Testis (tissue), 3 donors: Measurements from ENCODE around the gene SPINDOC. TPM values are rescaled to one million over a fixed set of nuclear protein-coding genes. Genes with fewer than 3 reads are reported as not detected.

Experiments
- DNase-seq: peaks from one replicate; pipeline ENCODE4 v3.0.0-alpha.2; 2019
- H3K27ac ChIP-seq, 2 donors: fragments of 200-600 bp; sonication (generic); one replicate each; pipeline ENCODE4 v1.5.1; 2019
- H3K27me3 ChIP-seq: fragments of 200-600 bp; sonication (generic); one replicate; pipeline ENCODE4 v1.5.1; 2019
- H3K36me3 ChIP-seq: fragments of 200-600 bp; sonication (generic); one replicate; pipeline ENCODE4 v1.5.1; 2017; ENCODE audit warnings: low read depth; ENCODE audit errors: missing control alignments
- H3K4me1 ChIP-seq: fragments of 200-600 bp; sonication (generic); one replicate; pipeline ENCODE4 v1.5.1; 2019
- H3K4me3 ChIP-seq, 2 donors: fragments of 200-600 bp; sonication (generic); one replicate each; pipeline ENCODE4 v1.5.1; 2017 to 2019
- H3K9me3 ChIP-seq: fragments of 200-600 bp; sonication (generic); one replicate; pipeline ENCODE4 v1.5.1; 2017
- POLR2A ChIP-seq: fragments of 450-650 bp; IDR thresholded peaks from one replicate; pipeline ENCODE4 v1.6.1; 2017; ENCODE audit warnings: antibody characterized with exemption, mild to moderate bottlenecking, moderate library complexity
- whole genome bisulfite sequencing, 2 donors: methylation state at CpG; one replicate each; pipeline ENCODE4 v1.1.5; 2018; 5-methylcytosine and 5-hydroxymethylcytosine counted together
- intact Hi-C: fragments of 100-400 bp; cut with DNase I; formaldehyde crosslinking; loops from one replicate; pipeline ENCODE4 v1.15.1; 2023; ENCODE audit warnings: low total_unique reads
- polyA plus RNA-seq: library from polyadenylated mRNA; stranded (reverse); fragments of 350-450 nt; fragmentation: Illumina TruSeq; extraction: RNeasy Lipid Tissue Mini Kit (QIAGEN cat#74804); gene quantifications from one replicate; pipeline ENCODE4 v1.2.3, GENCODE V29; 2014; ENCODE audit warnings: low read depth, low replicate concordance; ENCODE audit not compliant: insufficient read depth
- total RNA-seq, 2 donors: library from RNA; depleted of rRNA; stranded (reverse); fragments of >200 nt; gene quantifications; one replicate each; pipeline ENCODE4 v1.2.3, GENCODE V29; 2016
- TF ChIP-seq, protein P1 (sequence below), 3 experiments: fragments of 450-650 bp in 2 of 3; fragments of 200-600 bp in 1 of 3; sonication (generic) in 1 of 3; IDR thresholded peaks; one replicate each; pipeline ENCODE4 v1.5.1; 2016 to 2019; ENCODE audit warnings: antibody characterized with exemption in 3 of 3, mild to moderate bottlenecking in 2 of 3, moderate library complexity in 1 of 3

SPINDOC gene
- total and polyA plus RNA-seq, 3 donors from 2014 or later, result 38.6 to 71.6 (median 45.1) TPM

DNA sequence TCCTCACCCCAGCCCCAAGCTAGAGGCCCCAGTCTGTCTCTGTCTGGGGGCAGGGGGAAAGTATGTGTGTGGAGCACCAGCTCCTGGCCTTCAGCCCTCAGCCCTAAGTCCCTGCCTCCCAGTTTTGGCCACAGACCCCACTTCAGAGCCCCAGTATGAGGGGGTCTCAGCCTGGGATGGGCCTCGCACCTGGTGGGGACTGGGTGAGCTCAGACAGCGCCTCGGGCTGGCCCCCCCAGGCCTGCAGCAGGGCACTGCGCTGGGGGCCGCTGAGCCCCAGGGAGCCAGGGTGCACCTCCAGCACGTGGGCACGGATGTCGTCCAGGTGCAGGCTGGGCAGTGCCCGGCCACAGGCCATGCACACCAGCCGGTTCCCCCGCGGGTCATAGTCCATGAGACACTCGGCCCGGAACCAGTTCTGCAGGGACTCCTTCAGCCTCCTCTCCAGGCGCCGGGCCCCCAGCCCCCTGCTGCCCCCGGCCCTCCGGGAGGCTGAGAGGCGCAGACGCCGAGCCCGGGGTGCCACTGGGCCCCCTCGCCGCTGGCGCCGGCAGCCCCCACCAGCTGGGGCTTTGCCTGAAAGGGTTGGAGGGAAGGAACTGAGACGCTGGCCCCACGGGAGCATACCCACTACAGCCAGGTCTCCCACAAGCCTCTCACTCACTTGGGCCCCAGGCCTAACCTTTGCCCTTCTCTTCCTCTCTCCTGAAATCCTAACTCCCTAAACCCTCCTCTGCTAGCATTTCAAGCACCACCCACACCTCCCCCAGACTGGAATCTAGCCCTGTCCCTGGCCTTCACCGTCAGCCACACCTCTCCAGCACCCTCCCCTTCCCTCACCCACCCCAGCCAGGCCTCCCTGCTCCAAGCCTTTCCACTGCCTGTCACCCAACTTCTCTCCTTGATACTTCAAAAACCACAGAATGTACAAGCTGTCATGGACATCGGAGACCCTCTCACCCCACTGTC lies 48.3 kb upstream of the SPINDOC start:
- H3K4me3 ChIP-seq, result no peak overlapping the region
- 29 to 49% methylated on average over 8 to 24 of the region's 30 CpGs for WGBS, 2 donors
- H3K4me1 ChIP-seq, result peaks cover 32% of the 10 kb centered on the region
- TF ChIP-seq, protein P1, sequence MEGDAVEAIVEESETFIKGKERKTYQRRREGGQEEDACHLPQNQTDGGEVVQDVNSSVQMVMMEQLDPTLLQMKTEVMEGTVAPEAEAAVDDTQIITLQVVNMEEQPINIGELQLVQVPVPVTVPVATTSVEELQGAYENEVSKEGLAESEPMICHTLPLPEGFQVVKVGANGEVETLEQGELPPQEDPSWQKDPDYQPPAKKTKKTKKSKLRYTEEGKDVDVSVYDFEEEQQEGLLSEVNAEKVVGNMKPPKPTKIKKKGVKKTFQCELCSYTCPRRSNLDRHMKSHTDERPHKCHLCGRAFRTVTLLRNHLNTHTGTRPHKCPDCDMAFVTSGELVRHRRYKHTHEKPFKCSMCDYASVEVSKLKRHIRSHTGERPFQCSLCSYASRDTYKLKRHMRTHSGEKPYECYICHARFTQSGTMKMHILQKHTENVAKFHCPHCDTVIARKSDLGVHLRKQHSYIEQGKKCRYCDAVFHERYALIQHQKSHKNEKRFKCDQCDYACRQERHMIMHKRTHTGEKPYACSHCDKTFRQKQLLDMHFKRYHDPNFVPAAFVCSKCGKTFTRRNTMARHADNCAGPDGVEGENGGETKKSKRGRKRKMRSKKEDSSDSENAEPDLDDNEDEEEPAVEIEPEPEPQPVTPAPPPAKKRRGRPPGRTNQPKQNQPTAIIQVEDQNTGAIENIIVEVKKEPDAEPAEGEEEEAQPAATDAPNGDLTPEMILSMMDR (IDR thresholded peaks at IDR 0.05), result no peak
- no peak for TF ChIP-seq POLR2A
- no peaks in the 10 kb centered on the region for H3K36me3 ChIP-seq
- H3K27me3 ChIP-seq, result no peaks in the 10 kb centered on the region
- no peaks in the 10 kb centered on the region for H3K9me3 ChIP-seq
- intact Hi-C loops, result loop anchor here (10.0 kb wide), 1 partner anchor 180 kb away; no protein-coding TSS in a partner anchor
- no peak overlapping the region for H3K27ac ChIP-seq
- peak; percentile 67 for DNase-seq

DNA sequence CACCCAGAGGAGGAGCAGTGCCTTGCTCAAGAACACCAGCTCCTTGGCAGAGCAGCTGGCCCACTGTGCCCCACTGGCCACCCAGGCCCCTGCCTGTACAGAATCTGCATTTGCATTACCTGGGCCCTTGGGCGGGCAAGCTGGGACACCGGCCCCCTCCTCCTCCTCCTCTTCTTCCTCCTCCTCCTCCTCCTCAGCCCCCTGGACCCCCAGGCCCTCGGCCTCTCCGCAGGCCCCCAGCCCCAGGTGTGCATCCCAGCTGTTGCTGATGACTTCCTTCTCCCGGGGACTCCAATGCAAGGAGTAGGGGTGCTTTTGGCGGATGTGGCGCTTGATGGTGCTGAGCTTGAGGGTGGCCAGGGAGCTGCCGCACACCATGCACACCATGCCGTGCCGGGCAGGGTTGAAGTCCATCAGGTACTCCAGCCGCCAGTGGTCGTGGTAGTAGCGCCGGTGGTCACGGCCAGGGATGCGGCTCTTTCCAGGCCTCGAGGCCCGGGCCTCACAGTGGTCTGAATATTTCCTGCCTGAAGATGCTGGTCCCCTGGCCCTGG lies 47.5 kb upstream of the SPINDOC start:
- Histone ChIP-seq H3K36me3 (no peaks in the 10 kb centered on the region), H3K9me3 (no peaks in the 10 kb centered on the region), H3K27me3 (no peaks in the 10 kb centered on the region), H3K27ac (peak overlapping the region in 1 of 2 donors; percentile 37), H3K4me3 (no peak overlapping the region), H3K4me1 (peaks cover 32% of the 10 kb centered on the region)
- intact Hi-C loops, result loop anchor here (10.0 kb wide), 1 partner anchor 179 kb away; no protein-coding TSS in a partner anchor
- no peak for DNase-seq
- WGBS, 2 donors, result 62 to 70% methylated on average over 6 to 18 of the region's 18 CpGs
- no peak for TF ChIP-seq POLR2A
- TF ChIP-seq, protein P1 (IDR thresholded peaks at IDR 0.05), result no peak

GRCh38 chr11:63766531-63767235 lies 46.6 kb upstream of the SPINDOC start:
- Histone ChIP-seq H3K9me3 (no peaks in the 10 kb centered on the region), H3K27me3 (no peaks in the 10 kb centered on the region), H3K27ac (peak overlapping the region in 1 of 2 donors; percentile 83), H3K36me3 (no peaks in the 10 kb centered on the region), H3K4me3 (no peak overlapping the region), H3K4me1 (peaks cover 32% of the 10 kb centered on the region)
- DNase-seq, result no peak
- intact Hi-C loops, result loop anchor here (10.0 kb wide), 1 partner anchor 178 kb away; no protein-coding TSS in a partner anchor
- TF ChIP-seq, protein P1 (IDR thresholded peaks at IDR 0.05), result no peak
- no peak for TF ChIP-seq POLR2A
- WGBS, 2 donors, result 49 to 56% methylated on average over 7 of the region's 7 CpGs

DNA sequence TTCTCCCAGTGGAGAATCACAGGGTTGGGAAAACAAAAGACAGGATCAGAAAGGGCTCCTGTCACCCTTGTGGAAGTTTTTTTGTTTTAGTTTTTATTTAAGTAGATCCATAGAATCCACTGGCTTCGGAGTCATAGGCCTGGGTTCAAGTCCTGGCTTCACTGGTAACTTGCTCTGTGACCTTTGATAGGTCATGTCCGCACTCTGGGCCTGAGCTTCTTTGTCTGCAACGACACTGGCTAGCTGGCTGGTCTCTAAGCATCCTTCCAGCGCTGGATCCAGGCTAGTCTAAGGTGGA lies 46.0 kb upstream of the SPINDOC start:
- no peak for TF ChIP-seq POLR2A
- TF ChIP-seq, protein P1 (IDR thresholded peaks at IDR 0.05), result no peak
- H3K27ac ChIP-seq, result peak overlapping the region; percentile 76 to 83
- intact Hi-C loops, result loop anchor here (10.0 kb wide), 1 partner anchor 178 kb away; no protein-coding TSS in a partner anchor

More for the DNA sequence above, 46.0 kb upstream of the SPINDOC start:
- Histone ChIP-seq H3K4me3 (peak overlapping the region; percentile 78 to 82), H3K9me3 (no peaks in the 10 kb centered on the region), H3K27me3 (no peaks in the 10 kb centered on the region), H3K4me1 (peaks cover 32% of the 10 kb centered on the region), H3K36me3 (no peaks in the 10 kb centered on the region)
- WGBS, 2 donors, result 11 to 17% methylated on average over 4 of the region's 4 CpGs
- DNase-seq, result no peak
